GM12878 (cell line): ENCODE results near the gene SEMA3D. TPM values are rescaled to one million over a fixed set of nuclear protein-coding genes. Genes with fewer than 3 reads are reported as not detected.

Source experiments
- ATAC-seq: fragments of 200-7000 bp; cut with Tn5 transposase; 3 replicates; pipeline ENCODE4 v1.9.1; 2020; ENCODE audit warnings: mild to moderate bottlenecking, moderate library complexity
- BruUV-seq: library from RNA; stranded (reverse); fragments of 400-500 nt; replicated peaks from 2 replicates; lab custom pipeline; 2021; lab: Mats Ljungman, UMichigan
- CTCF ChIA-PET: fragments of 300-600 bp; sonication (Branson Sonifier 250); formaldehyde crosslinking; extraction: SDS; loops from one replicate; lab custom pipeline; 2021; ENCODE audit warnings: inconsistent platforms; lab: Yijun Ruan, JAX
- POLR2A ChIA-PET: fragments of 350-600 bp; formaldehyde crosslinking; extraction: SDS; loops from one replicate; lab custom pipeline; 2021; ENCODE audit warnings: inconsistent platforms; lab: Charles Lee
- RAD21 ChIA-PET: fragments of 300-600 bp; sonication (Branson Sonifier 250); formaldehyde crosslinking; loops from one replicate; lab custom pipeline; 2023; ENCODE audit warnings: antibody characterized with exemption; ENCODE audit not compliant: unreplicated experiment; lab: Charles Lee
- SMC1A ChIA-PET: fragments of 300-600 bp; sonication (Branson Sonifier 250); formaldehyde crosslinking; loops from one replicate; lab custom pipeline; 2023; ENCODE audit not compliant: unreplicated experiment, uncharacterized antibody; lab: Charles Lee
- DNase-seq: peaks from one replicate; pipeline ENCODE4 v3.0.0-alpha.2; 2011; ENCODE audit warnings: low read depth, low spot score
- FAIRE-seq: peaks from 3 replicates; lab custom pipeline; 2011; peaks lifted over from hg19 to GRCh38; lab: Jason Lieb, UNC
- H2AFZ ChIP-seq: 2 replicates; pipeline ENCODE4 v1.6.0; 2011; ENCODE audit warnings: low read depth, low read length, control low read depth; ENCODE audit not compliant: control insufficient read depth
- H3K27ac ChIP-seq: 2 replicates; pipeline ENCODE4 v1.5.1; 2011; ENCODE audit warnings: control low read depth; ENCODE audit not compliant: control insufficient read depth, insufficient read depth
- H3K27me3 ChIP-seq, 2 experiments: replicated peaks in 1 of 2; 2 replicates each; pipeline versions ENCODE4 v1.6.0 to v1.6.1; 2011; ENCODE audit warnings: low read length in 1 of 2; ENCODE audit not compliant: control insufficient read depth in 2 of 2, insufficient read depth in 2 of 2
- H3K36me3 ChIP-seq, 2 experiments: 2 replicates each; pipeline ENCODE4 v1.5.1; 2011; ENCODE audit warnings: low read length in 1 of 2; ENCODE audit not compliant: control insufficient read depth in 2 of 2, insufficient read depth in 2 of 2
- H3K4me1 ChIP-seq: 2 replicates; pipeline ENCODE4 v1.6.1; 2011; ENCODE audit warnings: mild to moderate bottlenecking, low read length, moderate library complexity, mixed read lengths; ENCODE audit not compliant: control insufficient read depth, insufficient read depth
- H3K4me2 ChIP-seq: 2 replicates; pipeline ENCODE4 v1.6.0; 2011; ENCODE audit warnings: control low read depth; ENCODE audit not compliant: control insufficient read depth, insufficient read depth
- H3K4me3 ChIP-seq: fragments of 200-600 bp; sonication (generic); 2 replicates; pipeline ENCODE4 v1.5.1; 2016
- H3K79me2 ChIP-seq: 2 replicates; pipeline ENCODE4 v1.6.0; 2011; ENCODE audit warnings: low read length; ENCODE audit not compliant: control insufficient read depth, insufficient read depth
- H3K9ac ChIP-seq: 2 replicates; pipeline ENCODE4 v1.8.0; 2011; ENCODE audit warnings: low read length, control low read depth, mixed read lengths; ENCODE audit not compliant: control insufficient read depth, insufficient read depth
- H3K9me3 ChIP-seq: replicated peaks from 3 replicates; pipeline ENCODE4 v1.5.1; 2011; ENCODE audit warnings: mild to moderate bottlenecking, low read length; ENCODE audit not compliant: control insufficient read depth, insufficient read depth
- H4K20me1 ChIP-seq: 2 replicates; pipeline ENCODE4 v1.6.0; 2011; ENCODE audit not compliant: control insufficient read depth, insufficient read depth
- ASH2L ChIP-seq: fragments of 300-600, 200-600 bp; sonication (generic); IDR thresholded peaks from 2 replicates; pipeline ENCODE4 v1.6.1; 2017; ENCODE audit warnings: low read depth, mild to moderate bottlenecking, borderline replicate concordance
- ATF3 ChIP-seq: IDR thresholded peaks from 2 replicates; pipeline ENCODE4 v1.6.1; 2011; ENCODE audit warnings: low read depth, mild to moderate bottlenecking, low read length, moderate library complexity, borderline replicate concordance; ENCODE audit errors: extremely low read depth
- ATF7 ChIP-seq: fragments of 450-650 bp; IDR thresholded peaks from 2 replicates; pipeline ENCODE4 v1.6.1; 2016; ENCODE audit warnings: low read depth, mild to moderate bottlenecking
- BMI1 ChIP-seq: fragments of 450-650 bp; IDR thresholded peaks from 2 replicates; pipeline ENCODE4 v1.6.1; 2016; ENCODE audit warnings: mild to moderate bottlenecking, moderate library complexity, borderline replicate concordance
- CEBPB ChIP-seq, 2 experiments: fragments of 150-350 bp in 1 of 2; IDR thresholded peaks; 2 replicates each; pipeline ENCODE4 v1.6.1; 2012 to 2014; ENCODE audit warnings: low read depth in 2 of 2, low read length in 2 of 2, borderline replicate concordance in 1 of 2, inconsistent platforms in 1 of 2
- CHD4 ChIP-seq: fragments of 200-600 bp; sonication (generic); IDR thresholded peaks from 2 replicates; pipeline ENCODE4 v1.6.1; 2016; ENCODE audit warnings: mild to moderate bottlenecking
- CREB1 ChIP-seq: IDR thresholded peaks from 2 replicates; pipeline ENCODE4 v1.6.1; 2012; ENCODE audit warnings: low read depth, mild to moderate bottlenecking, inconsistent platforms
- EED ChIP-seq: sonication (generic); IDR thresholded peaks from 2 replicates; pipeline ENCODE4 v1.6.1; 2016; ENCODE audit warnings: antibody characterized with exemption, low read depth
- ELK1 ChIP-seq: IDR thresholded peaks from 2 replicates; pipeline ENCODE4 v1.6.1; 2012; ENCODE audit warnings: low read depth, low read length, improper control_type of control experiment
- ESRRA ChIP-seq: IDR thresholded peaks from 2 replicates; pipeline ENCODE4 v1.6.1; 2012; ENCODE audit warnings: mild to moderate bottlenecking, low read length, improper control_type of control experiment
- FOS ChIP-seq: IDR thresholded peaks from 3 replicates; pipeline ENCODE4 v1.6.1; 2011; ENCODE audit warnings: borderline replicate concordance; ENCODE audit not compliant: insufficient read length; ENCODE audit errors: extremely low read depth
- HDGF ChIP-seq: fragments of 450-650 bp; IDR thresholded peaks from 2 replicates; pipeline ENCODE4 v1.6.1; 2016; ENCODE audit warnings: antibody characterized with exemption
- IRF4 ChIP-seq: IDR thresholded peaks from 2 replicates; pipeline ENCODE4 v1.6.1; 2011; ENCODE audit warnings: low read depth, low read length
- JUNB ChIP-seq: IDR thresholded peaks from 2 replicates; pipeline ENCODE4 v1.6.1; 2016; ENCODE audit warnings: antibody characterized with exemption, mild to moderate bottlenecking
- NFXL1 ChIP-seq: fragments of 450-650 bp; IDR thresholded peaks from 2 replicates; pipeline ENCODE4 v1.6.1; 2017; ENCODE audit warnings: antibody characterized with exemption, mild to moderate bottlenecking, borderline replicate concordance
- NR2C1 ChIP-seq: fragments of 450-650 bp; IDR thresholded peaks from 2 replicates; pipeline ENCODE4 v1.6.1; 2017; ENCODE audit warnings: antibody characterized with exemption, mild to moderate bottlenecking, moderate library complexity
- POLR2A ChIP-seq: IDR thresholded peaks from 2 replicates; pipeline ENCODE4 v1.6.1; 2011; ENCODE audit warnings: low read depth, mild to moderate bottlenecking, low read length
- POLR2AphosphoS5 ChIP-seq: IDR thresholded peaks from 2 replicates; pipeline ENCODE4 v1.6.1; 2011; ENCODE audit warnings: mild to moderate bottlenecking, low read length, inconsistent platforms
- RUNX3 ChIP-seq: IDR thresholded peaks from 2 replicates; pipeline ENCODE4 v1.6.1; 2012; ENCODE audit warnings: low read length, inconsistent platforms
- SKIL ChIP-seq: fragments of 450-650 bp; IDR thresholded peaks from 2 replicates; pipeline ENCODE4 v1.6.1; 2017; ENCODE audit warnings: mild to moderate bottlenecking, low read depth, inconsistent platforms; ENCODE audit not compliant: poor library complexity, severe bottlenecking
- SP1 ChIP-seq: IDR thresholded peaks from one replicate; pipeline ENCODE4 v1.6.1; 2011; ENCODE audit warnings: low read depth, low read length
- ZNF622 ChIP-seq: fragments of 450-650 bp; IDR thresholded peaks from 2 replicates; pipeline ENCODE4 v1.6.1; 2017; ENCODE audit warnings: mild to moderate bottlenecking, inconsistent platforms
- WGBS: methylation state at CpG from one replicate; pipeline ENCODE4 v1.1.6; 2016; ENCODE audit warnings: low lambda C conversion rate; ENCODE audit not compliant: insufficient replicate concordance, insufficient coverage; ENCODE audit errors: missing lambda C conversion rate; 5-methylcytosine and 5-hydroxymethylcytosine counted together
- in situ Hi-C: fragments of 300-500 bp; cut with MboI; formaldehyde crosslinking; loops from 9 replicates; pipeline ENCODE4 v1.14.3; 2018; ENCODE audit warnings: mixed read lengths
- intact Hi-C: fragments of 100-400 bp; cut with micrococcal nuclease; formaldehyde crosslinking; loops from one replicate; pipeline ENCODE4 v1.14.2; 2022; ENCODE audit not compliant: unreplicated experiment
- polyA plus RNA-seq, 11 experiments: library from polyadenylated mRNA; depleted of rRNA in 4 of 11; unstranded in 6 of 11; stranded (reverse) in 5 of 11; fragments of >200 nt; fragmentation: Nextera tagmentation in 4 of 11; fragmentation: Illumina TruSeq in 1 of 11; extraction: Ambion mirVana in 4 of 11; extraction: Trizol in 1 of 11; gene quantifications; 1 replicate in 1 of 11; 2 replicates in 10 of 11; pipeline versions ENCODE4 v1.2.1 to v1.2.3, GENCODE V29; 2011 to 2016; ENCODE audit warnings: inconsistent platforms in 2 of 11, missing spikeins in 2 of 11, low read depth in 1 of 11
- total RNA-seq, 4 experiments: library from RNA; depleted of rRNA in 3 of 4; stranded (reverse); fragments of >200 nt in 3 of 4; fragmentation: Illumina TruSeq in 1 of 4; extraction: Trizol in 1 of 4; gene quantifications; 2 replicates each; pipeline versions ENCODE4 v1.2.1 to v1.2.3, GENCODE V29; 2013 to 2021

The SEMA3D gene
- total and polyA plus RNA-seq, 10 of the 15 experiments (the other 5 are each of a cell fraction or from before 2014, with no cell fraction given) = 0.04 TPM; not detected in 9

- TF ChIP-seq ESRRA = no peak
- TF ChIP-seq POLR2AphosphoS5 = no peak
- TF ChIP-seq SP1 = no peak
- 0 out of 2 replicates have a peak, but pooled peaks have one; percentile 23 for TF ChIP-seq ATF7
- no peak for TF ChIP-seq ATF3
- 0 out of 2 replicates have a peak, but pooled peaks have one; percentile 37 for TF ChIP-seq RUNX3
- no peak for TF ChIP-seq HDGF
- 0 out of 2 replicates have a peak, but pooled peaks have one; percentile 18 for TF ChIP-seq EED
- TF ChIP-seq NR2C1 = no peak
- TF ChIP-seq IRF4 = peak; percentile 50; the same call in 1 of the 2 replicates
- TF ChIP-seq NFXL1 = no peak
- TF ChIP-seq JUNB = peak; percentile 74
Measured at GRCh38 chr7:85160223-85160622, 26.6 kb downstream of the SEMA3D start (continued).

GRCh38 chr7:85159003-85159402, 27.9 kb downstream of the SEMA3D start:
- Histone ChIP-seq H3K9ac (no peak overlapping the region), H3K9me3 (no peaks in the 10 kb centered on the region; the same call in 2 of the 3 replicates), H3K79me2 (no peaks in the 10 kb centered on the region), H3K27me3 (no peaks in the 10 kb centered on the region), H4K20me1 (no peaks in the 10 kb centered on the region), H3K4me3 (no peak overlapping the region), H3K4me1 (no peaks in the 10 kb centered on the region), H3K4me2 (no peak overlapping the region), H3K27ac (no peak overlapping the region), H3K36me3 (no peaks in the 10 kb centered on the region), H2AFZ (no peak overlapping the region)
- intact Hi-C loops (no loop called here), in situ Hi-C loops (no loop called here)
- no peak for FAIRE-seq
- SMC1A ChIA-PET = no interaction called here
- no peak for DNase-seq
- CTCF ChIA-PET = no interaction called here
- RAD21 ChIA-PET = no interaction called here
- ATAC-seq = no peak
- POLR2A ChIA-PET = no interaction called here
- WGBS = 6% methylated on average over 1 of the region's 1 CpG
- no peak for TF ChIP-seq POLR2A
- no peak for TF ChIP-seq ZNF622
- no peak for TF ChIP-seq BMI1
- no peak for TF ChIP-seq ELK1
- no peak for TF ChIP-seq POLR2AphosphoS5
- no peak for TF ChIP-seq ATF7
- no peak for TF ChIP-seq ASH2L
- TF ChIP-seq CHD4 = no peak
- TF ChIP-seq CREB1 = no peak
- no peak for TF ChIP-seq SKIL
- no peak for TF ChIP-seq FOS
- no peak for TF ChIP-seq CEBPB (IDR thresholded peaks at IDR 0.05; ENCODE audit: borderline replicate concordance in 1 of 2, low read depth in 2 of 2, low read length in 2 of 2)
- no TSS peak for BruUV-seq
